Posterior vena cava (tissue), 2 donors: ENCODE data around the gene RAB20. TPM values are rescaled to one million over a fixed set of nuclear protein-coding genes. Genes with fewer than 3 reads are reported as not detected.
"Not testable (repeated sequence)": the region's sequence is repeated elsewhere in the genome, so short reads cannot be mapped to it uniquely, and the experiment has no call there.

ENCODE experiments used
- DNase-seq: peaks from one replicate; pipeline ENCODE4 v3.0.0-alpha.2; 2020; ENCODE audit warnings: low spot score
- intact Hi-C, 2 donors: fragments of 100-400 bp; cut with DNase I; formaldehyde crosslinking; loops; one replicate each; pipeline versions ENCODE4 v1.14.1 to v1.14.2; 2022 to 2023
- total RNA-seq, 2 donors: library from RNA; stranded (reverse); fragmentation: NEBNext Ultra II Directional; extraction: Animal tissue kit (Norgen Biotek cat#: 25700); gene quantifications; one replicate each; pipeline ENCODE4 v1.2.1, GENCODE V29; 2021
- donor health status: DM: yes; HTN: yes; CAD: no.
- donor health status: DM: yes; HTN: yes; CAD: no.

The RAB20 gene
- total RNA-seq, 2 donors from 2014 or later: 8.5 to 11.9 TPM

DNA sequence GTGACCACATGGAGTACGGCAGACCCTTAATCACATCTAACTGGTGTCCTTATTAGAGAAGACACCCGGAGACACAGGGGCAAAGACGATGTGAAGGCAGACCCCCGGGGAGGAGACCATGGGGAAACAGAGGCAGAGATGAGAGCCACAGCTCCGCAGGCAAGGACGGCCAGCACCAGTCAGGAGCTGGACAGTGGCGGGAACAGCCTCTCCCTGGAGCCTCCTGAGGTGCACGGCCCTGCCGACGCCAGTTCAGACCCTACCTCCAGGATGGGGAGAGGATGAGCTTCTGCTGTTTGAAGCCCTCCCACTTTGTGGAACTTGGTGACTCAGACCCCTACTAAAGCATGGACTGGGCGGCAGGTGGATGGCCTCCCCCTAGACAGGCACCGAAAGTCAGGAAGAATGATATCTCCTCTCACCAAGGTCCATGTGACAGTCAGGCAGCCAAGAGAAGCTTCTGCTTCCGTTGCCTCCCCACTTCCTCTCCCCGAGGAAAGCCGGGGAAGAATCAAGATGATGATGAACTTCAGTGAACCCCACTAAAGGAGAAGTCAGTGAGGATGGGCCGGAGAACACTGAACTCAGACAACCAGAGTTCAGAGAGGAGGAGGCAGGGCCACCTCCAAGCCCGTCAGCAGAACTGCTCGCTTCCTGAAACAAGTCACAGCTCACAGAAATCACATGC lies 25.4 kb downstream of the RAB20 start:
- intact Hi-C loops: no loop called here
- no peak for DNase-seq

GRCh38 chr13:110535526-110535925 lies 26.0 kb downstream of the RAB20 start:
- intact Hi-C loops: no loop called here
- no peak for DNase-seq

- no peak for DNase-seq
- intact Hi-C loops: no loop called here
Measured at GRCh38 chr13:110533771-110534670, 27.5 kb downstream of the RAB20 start.

DNA sequence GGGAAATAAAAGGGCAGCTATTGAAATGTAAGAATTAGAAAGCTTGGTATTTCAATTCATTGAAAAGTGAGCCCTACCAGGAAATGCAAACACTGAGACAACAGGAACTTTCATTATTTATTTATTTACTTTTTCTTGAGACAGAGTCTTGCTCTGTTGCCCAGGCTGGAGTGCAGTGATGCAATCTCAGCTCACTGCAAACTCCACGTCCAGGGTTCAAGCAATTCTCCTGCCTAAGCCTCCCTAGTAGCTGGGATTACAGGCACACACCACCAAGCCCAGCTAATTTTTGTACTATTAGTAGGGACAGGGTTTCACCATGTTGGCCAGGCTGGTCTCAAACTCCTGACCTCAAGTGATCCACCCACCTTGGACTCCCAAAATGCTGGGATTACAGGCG lies 29.3 kb downstream of the RAB20 start:
- intact Hi-C loops: not testable (repeated sequence)

GRCh38 chr13:110531671-110532083 lies 29.8 kb downstream of the RAB20 start:
- intact Hi-C loops: no loop called here
- DNase-seq: peak; percentile 81

More for the DNA sequence above, 29.3 kb downstream of the RAB20 start:
- DNase-seq: not testable (repeated sequence)

GRCh38 chr13:110531100-110531499 lies 30.4 kb downstream of the RAB20 start:
- DNase-seq: no peak
- intact Hi-C loops: no loop called here

DNA sequence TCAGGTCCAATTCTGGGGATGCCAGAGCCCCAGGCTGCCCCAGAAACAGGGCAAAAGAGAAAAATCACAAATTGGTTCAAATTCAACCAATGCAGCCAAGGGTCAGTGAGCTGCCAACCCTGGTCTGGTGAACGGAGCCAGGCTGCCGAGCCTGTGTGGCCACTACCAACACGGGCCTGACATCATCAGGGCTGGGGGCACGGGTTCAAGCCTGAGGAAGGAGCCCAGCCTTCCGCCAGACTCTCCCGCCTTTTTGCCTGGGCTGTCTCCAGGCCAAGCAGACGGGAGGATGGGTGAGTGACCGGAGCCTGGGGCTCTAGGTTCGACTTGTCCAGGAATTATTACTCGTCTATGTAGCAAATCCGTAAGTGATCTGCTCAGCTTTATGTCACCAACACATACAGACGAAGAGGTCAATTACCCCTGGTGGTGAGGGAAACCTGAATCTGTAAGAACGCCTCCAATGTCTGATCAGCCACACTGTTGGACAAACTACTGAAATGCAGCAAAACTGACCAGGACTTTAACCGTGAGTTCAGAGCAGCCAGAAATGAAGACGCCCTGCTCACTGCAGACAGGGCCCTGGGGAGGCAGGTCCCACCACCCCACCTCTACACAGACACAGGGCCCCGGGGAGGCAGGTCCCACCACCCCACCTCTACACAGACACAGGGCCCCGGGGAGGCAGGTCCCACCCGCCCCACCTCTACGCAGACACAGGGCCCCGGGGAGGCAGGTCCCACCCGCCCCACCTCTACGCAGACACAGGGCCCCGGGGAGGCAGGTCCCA lies 31.8 kb downstream of the RAB20 start:
- DNase-seq: no peak
- intact Hi-C loops: no loop called here

GRCh38 chr13:110528911-110529310 lies 32.6 kb downstream of the RAB20 start:
- peak; percentile 11 for DNase-seq
- intact Hi-C loops: no loop called here

- intact Hi-C loops: no loop called here
- peak; percentile 45 for DNase-seq
Measured at GRCh38 chr13:110528371-110528770, 33.2 kb downstream of the RAB20 start.

- intact Hi-C loops: no loop called here
- DNase-seq: peak; percentile 60
Measured at GRCh38 chr13:110525328-110526319, 35.9 kb downstream of the RAB20 start.

- intact Hi-C loops: no loop called here
- DNase-seq: peak; percentile 73
Measured at GRCh38 chr13:110524541-110525257, 36.8 kb downstream of the RAB20 start.

DNA sequence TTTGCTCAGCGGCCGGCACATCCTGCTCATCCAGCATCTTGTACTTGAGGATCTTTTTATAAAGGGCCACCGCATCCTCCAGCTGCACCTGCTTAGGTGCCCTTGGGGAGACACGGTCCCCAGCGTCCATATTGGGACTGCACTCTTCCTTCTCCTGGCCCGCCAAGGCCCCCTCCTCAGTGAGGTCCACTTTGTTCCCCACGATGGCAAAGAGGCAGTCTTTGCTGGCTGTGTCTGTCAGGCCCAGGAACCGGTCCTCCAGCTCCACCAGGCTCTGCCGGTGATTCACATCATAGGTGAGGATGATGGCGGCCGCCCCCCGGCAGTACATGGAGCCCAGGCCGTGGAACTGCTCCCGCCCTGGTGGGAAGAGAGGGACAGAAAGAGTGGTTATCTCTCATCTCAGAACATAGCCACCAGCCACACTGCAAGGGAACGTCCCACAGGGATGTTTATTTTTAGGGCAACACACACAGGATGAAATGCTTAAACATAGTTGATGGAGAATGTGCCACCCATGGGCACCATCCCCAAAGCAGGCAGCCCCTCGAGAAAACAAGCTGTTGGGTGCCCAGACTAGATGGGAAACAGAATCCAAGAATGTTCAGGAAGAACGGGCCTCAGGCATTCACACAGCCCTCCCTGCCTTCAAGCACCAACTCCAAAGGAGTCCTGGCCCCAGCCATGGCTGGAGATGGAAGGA lies 37.5 kb downstream of the RAB20 start:
- intact Hi-C loops: no loop called here

DNA sequence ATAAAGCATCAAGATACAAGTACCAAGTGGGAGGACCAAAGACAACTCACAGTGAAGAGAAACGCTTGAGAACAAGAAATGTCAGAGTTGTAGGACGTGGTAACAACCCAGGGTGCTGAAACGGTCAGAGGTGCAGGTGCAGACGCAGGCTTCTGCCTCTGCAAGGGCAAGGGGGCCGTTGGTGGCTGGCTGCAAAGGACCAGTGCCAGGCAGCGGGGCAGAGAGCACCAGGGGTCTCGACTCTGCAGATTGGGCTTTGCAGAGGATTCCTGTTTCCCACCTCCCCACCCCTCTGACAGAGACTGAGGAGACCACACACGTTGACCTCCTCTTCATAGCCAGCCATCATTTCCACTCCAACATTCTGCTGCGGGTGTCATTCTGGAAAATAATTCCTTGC lies 38.3 kb downstream of the RAB20 start:
- intact Hi-C loops: no loop called here
- DNase-seq: no peak

More for the DNA sequence above, 37.5 kb downstream of the RAB20 start:
- DNase-seq: no peak

DNA sequence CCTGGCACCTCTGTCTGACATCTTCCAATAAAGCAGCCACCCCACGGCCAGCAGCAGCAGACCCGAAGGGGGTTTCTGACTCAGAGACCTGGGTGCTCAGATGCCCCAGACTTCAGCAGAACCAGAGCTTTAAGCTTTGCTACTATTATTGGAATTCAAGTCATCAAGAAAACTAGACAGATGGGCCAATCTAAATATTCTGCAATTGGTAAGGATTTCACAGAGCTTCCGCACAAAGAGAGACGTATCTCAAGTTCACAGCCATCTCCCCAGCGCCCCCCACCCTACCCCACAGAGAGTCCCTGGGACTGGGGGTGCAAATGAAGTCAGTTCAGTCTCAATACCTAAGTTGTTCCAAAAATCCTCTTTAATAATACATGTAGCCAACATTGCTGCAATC lies 38.8 kb downstream of the RAB20 start:
- no peak for DNase-seq
- intact Hi-C loops: no loop called here

- intact Hi-C loops: no loop called here
- no peak for DNase-seq
Measured at GRCh38 chr13:110521946-110522345, 39.6 kb downstream of the RAB20 start.

GRCh38 chr13:110521296-110521680 lies 40.2 kb downstream of the RAB20 start:
- intact Hi-C loops: no loop called here
- no peak for DNase-seq
